Fibroblast of lung (primary cell): ENCODE measurements around the gene BTBD9. TPM values are rescaled to one million over a fixed set of nuclear protein-coding genes. Genes with fewer than 3 reads are reported as not detected.

Experiments
- DNase-seq, 2 donors: peaks; one replicate each; pipeline versions ENCODE4 v3.0.0 to v3.0.0-alpha.2; 2010; ENCODE audit warnings: low read depth in 2 of 2
- H2AFZ ChIP-seq: 2 replicates; pipeline ENCODE4 v1.5.1; 2012; ENCODE audit warnings: low read length, control low read depth, inconsistent platforms
- H3K27ac ChIP-seq: 2 replicates; pipeline ENCODE4 v1.5.1; 2011; ENCODE audit warnings: low read length, control low read depth; ENCODE audit not compliant: insufficient read depth
- H3K27me3 ChIP-seq: 2 replicates; pipeline ENCODE4 v1.5.1; 2011; ENCODE audit warnings: mild to moderate bottlenecking, low read length; ENCODE audit not compliant: control insufficient read depth, insufficient read depth
- H3K36me3 ChIP-seq: 2 replicates; pipeline ENCODE4 v1.5.1; 2011; ENCODE audit warnings: low read length; ENCODE audit not compliant: control insufficient read depth, insufficient read depth
- H3K4me1 ChIP-seq: 2 replicates; pipeline ENCODE4 v1.5.1; 2011; ENCODE audit warnings: low read length; ENCODE audit not compliant: control insufficient read depth, insufficient read depth; ENCODE audit errors: extremely low read depth
- H3K4me2 ChIP-seq: 2 replicates; pipeline ENCODE4 v1.5.1; 2011; ENCODE audit warnings: low read length, control low read depth; ENCODE audit not compliant: insufficient read depth; ENCODE audit errors: extremely low read depth
- H3K4me3 ChIP-seq, 4 experiments: fragments of 200-600 bp in 1 of 4; sonication (generic) in 1 of 4; replicated peaks in 1 of 4; 2 replicates each; pipeline ENCODE4 v1.5.1; 2011 to 2016; ENCODE audit warnings: low read length in 4 of 4, low read depth in 3 of 4, mild to moderate bottlenecking in 3 of 4, control low read depth in 2 of 4, inconsistent platforms in 1 of 4, mixed read lengths in 1 of 4; ENCODE audit not compliant: insufficient read depth in 1 of 4; ENCODE audit errors: control extremely low read depth in 1 of 4
- H3K79me2 ChIP-seq: 2 replicates; pipeline ENCODE4 v1.5.1; 2012; ENCODE audit warnings: mild to moderate bottlenecking, low read length, inconsistent platforms; ENCODE audit not compliant: control insufficient read depth, insufficient read depth
- H3K9ac ChIP-seq: 2 replicates; pipeline ENCODE4 v1.5.1; 2011; ENCODE audit warnings: mild to moderate bottlenecking, low read length, control low read depth; ENCODE audit not compliant: insufficient read depth
- H3K9me3 ChIP-seq: 2 replicates; pipeline ENCODE4 v1.5.1; 2012; ENCODE audit warnings: low read depth, low read length; ENCODE audit not compliant: control insufficient read depth, insufficient read depth
- H4K20me1 ChIP-seq: 2 replicates; pipeline ENCODE4 v1.5.1; 2011; ENCODE audit warnings: low read length; ENCODE audit not compliant: control insufficient read depth, insufficient read depth; ENCODE audit errors: extremely low read depth
- CTCF ChIP-seq, 2 donors: IDR thresholded peaks in 1 of 2; conservative IDR thresholded peaks in 1 of 2; 1 replicate in 1 of 2; 2 replicates in 1 of 2; pipeline ENCODE4 v1.5.1; 2011 to 2012; ENCODE audit warnings: low read length in 2 of 2, control low read depth in 1 of 2, inconsistent platforms in 1 of 2, low read depth in 1 of 2, mild to moderate bottlenecking in 1 of 2
- EZH2 ChIP-seq: IDR thresholded peaks from 2 replicates; pipeline ENCODE4 v1.5.1; 2012; ENCODE audit warnings: low read length, control low read depth, mild to moderate bottlenecking; ENCODE audit errors: missing control alignments
- polyA plus RNA-seq, 2 donors: library from polyadenylated mRNA; depleted of rRNA in 1 of 2; stranded (reverse) in 1 of 2; unstranded in 1 of 2; fragments of >200 nt; gene quantifications; 2 replicates each; pipeline ENCODE4 v1.2.1, GENCODE V29; 2011 to 2012; ENCODE audit warnings: missing spikeins in 1 of 2
- total RNA-seq: library from RNA; depleted of rRNA; stranded (reverse); fragments of >200 nt; gene quantifications from 2 replicates; pipeline ENCODE4 v1.2.1, GENCODE V29; 2014

BTBD9 gene
- total and polyA plus RNA-seq, 2 donors (not counting 1 experiment from before 2014, with no cell fraction given): 7.7 to 13.4 TPM

GRCh38 chr6:38687043-38687353 lies 47.3 kb upstream of the BTBD9 start:
- Histone ChIP-seq H3K27ac (no peak overlapping the region), H3K4me3 (no peak overlapping the region), H3K9me3 (no peaks in the 10 kb centered on the region), H3K4me2 (no peak overlapping the region), H3K36me3 (peaks cover 2% of the 10 kb centered on the region), H3K9ac (no peak overlapping the region), H2AFZ (no peak overlapping the region), H3K27me3 (no peaks in the 10 kb centered on the region), H3K79me2 (peaks cover 9% of the 10 kb centered on the region), H4K20me1 (no peaks in the 10 kb centered on the region), H3K4me1 (no peaks in the 10 kb centered on the region)
- DNase-seq: no peak
- TF ChIP-seq CTCF (conservative IDR thresholded peaks at IDR 0.05 in 1 of 2, IDR thresholded peaks at IDR 0.05 in 1 of 2; ENCODE audit: low read depth in 1 of 2, low read length in 2 of 2) (no peak), EZH2 (no peak)

GRCh38 chr6:38686270-38687042 lies 46.7 kb upstream of the BTBD9 start:
- TF ChIP-seq EZH2: no peak
- no peak for TF ChIP-seq CTCF (conservative IDR thresholded peaks at IDR 0.05 in 1 of 2, IDR thresholded peaks at IDR 0.05 in 1 of 2; ENCODE audit: low read depth in 1 of 2, low read length in 2 of 2)
- H3K9me3 ChIP-seq: no peaks in the 10 kb centered on the region
- H3K27ac ChIP-seq: no peak overlapping the region
- no peak overlapping the region for H3K4me2 ChIP-seq
- H3K4me1 ChIP-seq: no peaks in the 10 kb centered on the region
- no peak overlapping the region for H3K9ac ChIP-seq
- no peak overlapping the region for H3K4me3 ChIP-seq
- peaks cover 9% of the 10 kb centered on the region for H3K79me2 ChIP-seq
- H3K27me3 ChIP-seq: no peaks in the 10 kb centered on the region
- no peak overlapping the region for H2AFZ ChIP-seq
- peak in 1 of 2 donors; percentile 57 for DNase-seq
- H4K20me1 ChIP-seq: no peaks in the 10 kb centered on the region
- H3K36me3 ChIP-seq: peaks cover 2% of the 10 kb centered on the region

- H3K9me3 ChIP-seq: no peaks in the 10 kb centered on the region
- H3K4me3 ChIP-seq: no peak overlapping the region
- no peaks in the 10 kb centered on the region for H3K27me3 ChIP-seq
- peaks cover 8% of the 10 kb centered on the region for H3K79me2 ChIP-seq
- H3K36me3 ChIP-seq: peaks cover 2% of the 10 kb centered on the region
- H3K27ac ChIP-seq: no peak overlapping the region
- H2AFZ ChIP-seq: no peak overlapping the region
- no peak overlapping the region for H3K4me2 ChIP-seq
- no peaks in the 10 kb centered on the region for H3K4me1 ChIP-seq
- no peak overlapping the region for H3K9ac ChIP-seq
- DNase-seq: no peak
- no peaks in the 10 kb centered on the region for H4K20me1 ChIP-seq
- no peak for TF ChIP-seq EZH2
- no peak for TF ChIP-seq CTCF (conservative IDR thresholded peaks at IDR 0.05 in 1 of 2, IDR thresholded peaks at IDR 0.05 in 1 of 2; ENCODE audit: low read depth in 1 of 2, low read length in 2 of 2)
Measured at GRCh38 chr6:38684904-38685303, 45.2 kb upstream of the BTBD9 start.
